OCI-LY3 (cell line): ENCODE data around the gene WWOX.

ENCODE experiments used
- H2AFZ ChIP-seq: fragments of 200-600, 300-600 bp; shearing (Covaris generic); 2 replicates; pipeline ENCODE4 v1.6.0; 2014; ENCODE audit warnings: antibody characterized with exemption, low read depth, low read length
- H3K27ac ChIP-seq: fragments of 200-600, 300-600 bp; sonication (generic); 2 replicates; pipeline ENCODE4 v1.5.1; 2014; ENCODE audit warnings: mild to moderate bottlenecking, low read length, moderate library complexity, mixed read lengths
- H3K27me3 ChIP-seq: fragments of 200-600, 300-600 bp; sonication (generic); 2 replicates; pipeline ENCODE4 v1.6.1; 2014; ENCODE audit warnings: low read depth, low read length, mixed read lengths
- H3K36me3 ChIP-seq: fragments of 200-600, 300-600 bp; sonication (generic); replicated peaks from 2 replicates; pipeline ENCODE3; 2014; ENCODE audit warnings: low read depth, low read length, mixed read lengths
- H3K4me1 ChIP-seq: fragments of 300-600, 200-600 bp; sonication (generic); 2 replicates; pipeline ENCODE4 v1.6.1; 2014; ENCODE audit warnings: low read length, mixed read lengths
- H3K4me2 ChIP-seq: fragments of 200-600, 300-600 bp; sonication (generic); 2 replicates; pipeline ENCODE4 v1.6.1; 2014; ENCODE audit warnings: low read length, mixed read lengths
- H3K4me3 ChIP-seq: fragments of 300-600, 200-600 bp; sonication (generic); 2 replicates; pipeline ENCODE4 v1.5.1; 2014; ENCODE audit warnings: antibody characterized with exemption, mild to moderate bottlenecking, low read length, moderate library complexity
- H3K79me2 ChIP-seq: fragments of 300-600, 200-600 bp; shearing (Covaris generic); 2 replicates; pipeline ENCODE4 v1.6.1; 2014; ENCODE audit warnings: mild to moderate bottlenecking, low read length, mixed read lengths
- H3K9ac ChIP-seq: fragments of 300-600, 200-600 bp; shearing (Covaris generic); 2 replicates; pipeline ENCODE4 v1.6.0; 2014; ENCODE audit warnings: mild to moderate bottlenecking, low read length, moderate library complexity
- H3K9me3 ChIP-seq: fragments of 200-600, 300-600 bp; shearing (Covaris generic); 2 replicates; pipeline ENCODE4 v1.6.1; 2014; ENCODE audit warnings: low read length, mixed read lengths; ENCODE audit not compliant: insufficient read depth
- H4K20me1 ChIP-seq: fragments of 200-600, 300-600 bp; sonication (generic); 2 replicates; pipeline ENCODE4 v1.6.1; 2016; ENCODE audit warnings: low read length, mixed read lengths; ENCODE audit not compliant: insufficient read depth
- EZH2phosphoT487 ChIP-seq: fragments of 200-600 bp; shearing (Covaris generic); IDR thresholded peaks from 2 replicates; pipeline ENCODE4 v1.6.1; 2018; ENCODE audit warnings: antibody characterized with exemption, mixed run types, low read depth
- TF ChIP-seq, protein P1 (sequence below): fragments of 200-600, 300-600 bp; sonication (generic); IDR thresholded peaks from 2 replicates; pipeline ENCODE4 v1.5.1; 2014; ENCODE audit warnings: antibody characterized with exemption, low read length, low read depth

The WWOX gene

GRCh38 chr16:78593352-78593751 lies 493.9 kb downstream of the WWOX start:
- H3K79me2 ChIP-seq = no peaks in the 10 kb centered on the region
- no peaks in the 10 kb centered on the region for H4K20me1 ChIP-seq
- peaks cover 10% of the 10 kb centered on the region for H3K4me1 ChIP-seq
- no peak overlapping the region for H2AFZ ChIP-seq
- H3K4me2 ChIP-seq = no peak overlapping the region
- no peaks in the 10 kb centered on the region for H3K9me3 ChIP-seq
- no peak overlapping the region for H3K27ac ChIP-seq
- no peak overlapping the region for H3K9ac ChIP-seq
- peaks cover 6% of the 10 kb centered on the region; the same call in 1 of the 2 replicates for H3K27me3 ChIP-seq
- TF ChIP-seq, protein P1, sequence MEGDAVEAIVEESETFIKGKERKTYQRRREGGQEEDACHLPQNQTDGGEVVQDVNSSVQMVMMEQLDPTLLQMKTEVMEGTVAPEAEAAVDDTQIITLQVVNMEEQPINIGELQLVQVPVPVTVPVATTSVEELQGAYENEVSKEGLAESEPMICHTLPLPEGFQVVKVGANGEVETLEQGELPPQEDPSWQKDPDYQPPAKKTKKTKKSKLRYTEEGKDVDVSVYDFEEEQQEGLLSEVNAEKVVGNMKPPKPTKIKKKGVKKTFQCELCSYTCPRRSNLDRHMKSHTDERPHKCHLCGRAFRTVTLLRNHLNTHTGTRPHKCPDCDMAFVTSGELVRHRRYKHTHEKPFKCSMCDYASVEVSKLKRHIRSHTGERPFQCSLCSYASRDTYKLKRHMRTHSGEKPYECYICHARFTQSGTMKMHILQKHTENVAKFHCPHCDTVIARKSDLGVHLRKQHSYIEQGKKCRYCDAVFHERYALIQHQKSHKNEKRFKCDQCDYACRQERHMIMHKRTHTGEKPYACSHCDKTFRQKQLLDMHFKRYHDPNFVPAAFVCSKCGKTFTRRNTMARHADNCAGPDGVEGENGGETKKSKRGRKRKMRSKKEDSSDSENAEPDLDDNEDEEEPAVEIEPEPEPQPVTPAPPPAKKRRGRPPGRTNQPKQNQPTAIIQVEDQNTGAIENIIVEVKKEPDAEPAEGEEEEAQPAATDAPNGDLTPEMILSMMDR = no peak
- no peak for TF ChIP-seq EZH2phosphoT487
- no peak overlapping the region for H3K4me3 ChIP-seq
- no peaks in the 10 kb centered on the region for H3K36me3 ChIP-seq

- Histone ChIP-seq H3K9ac (no peak overlapping the region), H4K20me1 (no peaks in the 10 kb centered on the region), H3K36me3 (no peaks in the 10 kb centered on the region), H3K4me2 (no peak overlapping the region), H3K27ac (no peak overlapping the region), H3K4me3 (no peak overlapping the region), H3K79me2 (no peaks in the 10 kb centered on the region), H3K4me1 (peaks cover 10% of the 10 kb centered on the region), H3K9me3 (no peaks in the 10 kb centered on the region), H2AFZ (no peak overlapping the region), H3K27me3 (peaks cover 3% of the 10 kb centered on the region; the same call in 1 of the 2 replicates)
- no peak for TF ChIP-seq EZH2phosphoT487
- TF ChIP-seq, protein P1 = no peak
Observed at GRCh38 chr16:78594191-78594590, 494.7 kb downstream of the WWOX start.

DNA sequence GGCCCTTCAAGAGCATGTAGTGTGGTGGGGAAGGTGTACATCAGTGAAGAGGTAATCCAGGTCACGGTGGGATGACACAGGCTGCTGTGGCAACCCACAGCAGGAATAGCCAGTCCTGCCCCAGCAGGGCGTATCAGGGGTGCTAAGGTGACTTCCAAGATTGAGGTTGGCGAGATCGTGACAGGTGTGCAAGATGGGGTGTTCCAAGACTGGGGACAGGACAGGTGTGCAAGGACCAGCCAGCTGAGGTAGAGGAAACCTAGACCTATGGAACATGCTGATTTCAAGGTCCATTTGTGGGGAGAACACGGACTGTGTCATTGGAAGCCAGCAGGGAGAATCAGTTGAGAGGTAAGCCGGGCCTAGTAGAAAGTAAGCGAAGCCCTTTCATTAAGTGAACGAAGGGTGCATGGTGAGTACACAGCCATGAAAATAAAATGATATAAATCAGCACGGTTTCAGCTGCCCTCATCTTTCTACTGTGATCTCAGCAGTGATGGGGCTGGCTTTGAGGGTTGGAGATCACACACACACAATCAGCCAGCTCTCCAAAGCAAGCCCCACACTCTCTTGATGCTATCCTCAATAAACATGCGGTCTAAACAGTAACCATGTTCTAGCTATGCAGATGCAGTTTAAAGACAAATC lies 497.0 kb downstream of the WWOX start:
- no peak overlapping the region for H3K27ac ChIP-seq
- H3K79me2 ChIP-seq = no peaks in the 10 kb centered on the region
- peaks cover 10% of the 10 kb centered on the region for H3K4me1 ChIP-seq
- no peak overlapping the region for H3K4me2 ChIP-seq
- no peaks in the 10 kb centered on the region for H4K20me1 ChIP-seq
- TF ChIP-seq, protein P1 = no peak
- no peak for TF ChIP-seq EZH2phosphoT487
- H3K27me3 ChIP-seq = no peaks in the 10 kb centered on the region
- H3K36me3 ChIP-seq = no peaks in the 10 kb centered on the region
- no peak overlapping the region for H3K9ac ChIP-seq
- no peaks in the 10 kb centered on the region for H3K9me3 ChIP-seq
- H2AFZ ChIP-seq = no peak overlapping the region
- no peak overlapping the region for H3K4me3 ChIP-seq

DNA sequence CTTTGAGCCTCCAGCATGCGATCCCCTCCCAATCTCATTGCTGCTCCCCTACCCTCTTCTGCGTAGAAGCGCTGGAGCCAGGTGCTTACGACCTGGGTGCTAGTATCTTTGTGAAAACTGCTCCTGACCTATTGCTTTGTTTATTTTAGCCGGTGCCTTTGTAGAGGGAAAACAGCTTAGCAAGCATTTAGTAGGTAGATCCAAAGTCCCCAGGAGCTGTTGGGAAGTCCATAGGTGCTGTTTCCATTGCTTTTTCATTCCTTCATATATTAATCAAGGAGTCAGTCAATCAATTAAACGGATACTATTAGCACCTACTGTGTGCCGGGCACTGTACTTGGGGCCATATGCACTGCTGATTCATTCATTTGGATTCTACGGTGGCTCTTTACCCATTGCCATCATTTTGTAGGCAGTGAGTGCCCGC lies 497.6 kb downstream of the WWOX start:
- H2AFZ ChIP-seq = no peak overlapping the region
- peaks cover 10% of the 10 kb centered on the region for H3K4me1 ChIP-seq
- no peak overlapping the region for H3K9ac ChIP-seq
- H3K27me3 ChIP-seq = no peaks in the 10 kb centered on the region
- H3K36me3 ChIP-seq = no peaks in the 10 kb centered on the region
- H3K9me3 ChIP-seq = no peaks in the 10 kb centered on the region
- TF ChIP-seq, protein P1 = no peak
- TF ChIP-seq EZH2phosphoT487 = no peak
- no peak overlapping the region for H3K4me3 ChIP-seq
- H4K20me1 ChIP-seq = no peaks in the 10 kb centered on the region
- H3K79me2 ChIP-seq = no peaks in the 10 kb centered on the region
- H3K4me2 ChIP-seq = no peak overlapping the region
- no peak overlapping the region for H3K27ac ChIP-seq
